Muscle layer of duodenum (tissue), 2 donors: ENCODE data around the gene MAPK11.
A peak's percentile ranks its signal among the peaks of the same experiment; 100 is the strongest.

Source experiments
- H3K27ac ChIP-seq: one replicate; pipeline ENCODE4 v1.7.0; 2013; ENCODE audit warnings: mild to moderate bottlenecking, low read length
- H3K27me3 ChIP-seq: one replicate; pipeline ENCODE4 v1.7.0; 2013; ENCODE audit warnings: low read depth, mild to moderate bottlenecking, control low read depth, low read length
- H3K36me3 ChIP-seq, 2 donors: one replicate each; pipeline ENCODE4 v1.7.0; 2013; ENCODE audit warnings: low read length in 2 of 2, control low read depth in 1 of 2, mild to moderate bottlenecking in 1 of 2; ENCODE audit not compliant: insufficient read depth in 2 of 2, control insufficient read depth in 1 of 2
- H3K4me1 ChIP-seq, 2 donors: one replicate each; pipeline ENCODE4 v1.7.0; 2013; ENCODE audit warnings: low read length in 2 of 2, mild to moderate bottlenecking in 2 of 2, control low read depth in 1 of 2, moderate library complexity in 1 of 2; ENCODE audit not compliant: insufficient read depth in 2 of 2, control insufficient read depth in 1 of 2
- H3K4me3 ChIP-seq, 2 donors: one replicate each; pipeline ENCODE4 v1.7.0; 2013; ENCODE audit warnings: low read length in 2 of 2, low read depth in 1 of 2, mild to moderate bottlenecking in 1 of 2
- H3K9me3 ChIP-seq, 2 donors: one replicate each; pipeline ENCODE4 v1.7.0; 2013; ENCODE audit warnings: low read length in 2 of 2, control low read depth in 1 of 2, mild to moderate bottlenecking in 1 of 2; ENCODE audit not compliant: control insufficient read depth in 1 of 2
- donor health status: healthy.

Gene MAPK11

DNA sequence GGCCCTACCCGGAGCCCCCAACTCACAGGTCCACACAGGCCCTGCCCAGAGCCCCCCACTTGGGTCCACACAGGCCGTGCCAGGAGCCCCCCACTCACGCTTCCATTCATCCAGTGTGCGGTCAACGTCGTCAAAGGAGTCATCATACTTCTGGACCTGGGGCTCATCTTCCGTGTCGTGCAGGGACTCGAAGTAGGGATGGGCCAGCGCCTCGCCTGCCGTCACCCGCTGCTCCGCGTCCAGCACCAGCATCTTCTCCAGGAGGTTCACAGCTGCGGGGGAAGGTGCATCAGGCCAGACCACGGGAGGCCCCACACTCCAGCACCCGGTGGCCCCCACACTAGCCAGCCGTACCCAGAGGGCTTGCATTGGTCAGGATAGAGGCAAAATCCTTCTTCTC is 15.1 kb downstream of the MAPK11 start:
- H3K4me3 ChIP-seq = no peak overlapping the region
- no peak overlapping the region for H3K27ac ChIP-seq
- no peaks in the 10 kb centered on the region for H3K27me3 ChIP-seq

GRCh38 chr22:50253941-50254340 is 16.2 kb downstream of the MAPK11 start:
- Histone ChIP-seq H3K36me3 (no peaks in the 10 kb centered on the region), H3K4me3 (no peak overlapping the region), H3K9me3 (no peaks in the 10 kb centered on the region), H3K4me1 (peaks cover 0 to 20% of the 10 kb centered on the region in 2 donors), H3K27ac (no peak overlapping the region), H3K27me3 (no peaks in the 10 kb centered on the region)

More for the DNA sequence above, 15.1 kb downstream of the MAPK11 start:
- peaks cover 0 to 12% of the 10 kb centered on the region in 2 donors for H3K4me1 ChIP-seq
- no peaks in the 10 kb centered on the region for H3K36me3 ChIP-seq
- no peaks in the 10 kb centered on the region for H3K9me3 ChIP-seq

DNA sequence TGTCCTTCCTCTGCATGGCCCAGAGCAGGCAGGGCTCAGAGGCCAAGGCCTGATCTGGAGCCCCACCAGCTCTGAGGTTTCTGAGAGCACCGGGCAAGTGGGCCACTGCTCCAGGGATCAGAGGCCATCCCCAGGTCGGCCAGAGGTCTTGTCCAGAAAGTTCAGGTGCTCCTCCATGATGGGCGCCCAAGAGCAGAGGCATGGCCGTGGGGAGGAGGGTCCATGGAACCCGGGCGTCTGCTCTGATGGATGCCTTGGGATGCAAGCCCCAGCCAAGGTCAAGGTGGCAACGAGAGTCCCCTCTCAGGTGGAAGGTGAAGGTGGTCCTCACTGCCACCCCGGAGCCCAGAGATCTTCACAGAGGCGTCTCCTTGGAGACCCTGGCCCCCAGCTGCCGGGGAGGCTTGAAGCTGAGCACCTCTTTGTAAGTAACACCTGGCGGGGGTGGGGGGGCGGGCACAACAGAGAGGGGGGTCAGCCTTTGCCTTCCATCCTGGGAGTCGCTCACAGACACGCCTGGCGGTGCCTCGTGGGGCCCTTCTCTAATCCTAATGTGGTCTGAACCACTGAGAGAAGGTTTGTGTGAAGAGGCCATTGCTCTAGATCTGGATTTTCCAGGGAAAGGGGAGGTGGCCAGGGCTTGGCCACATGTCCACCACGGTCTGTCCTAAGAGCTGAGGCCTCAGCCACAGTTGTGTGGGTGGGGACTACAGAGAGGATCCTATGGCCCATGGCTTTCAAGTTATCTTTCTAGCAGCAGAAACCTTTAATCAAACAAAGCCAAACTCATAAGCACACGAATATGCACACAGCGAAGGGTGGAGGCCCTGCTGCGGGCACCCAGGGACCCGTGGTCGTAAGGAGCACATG is 16.9 kb downstream of the MAPK11 start:
- H3K4me3 ChIP-seq = no peak overlapping the region
- no peaks in the 10 kb centered on the region for H3K36me3 ChIP-seq
- no peaks in the 10 kb centered on the region for H3K27me3 ChIP-seq
- H3K9me3 ChIP-seq = no peaks in the 10 kb centered on the region
- H3K27ac ChIP-seq = no peak overlapping the region
- H3K4me1 ChIP-seq = peaks cover 0 to 20% of the 10 kb centered on the region in 2 donors

- Histone ChIP-seq H3K4me3 (no peak overlapping the region), H3K4me1 (peaks cover 0 to 20% of the 10 kb centered on the region in 2 donors), H3K27ac (no peak overlapping the region)
These were observed 17.8 kb downstream of the MAPK11 start for GRCh38 chr22:50252082-50253045.

DNA sequence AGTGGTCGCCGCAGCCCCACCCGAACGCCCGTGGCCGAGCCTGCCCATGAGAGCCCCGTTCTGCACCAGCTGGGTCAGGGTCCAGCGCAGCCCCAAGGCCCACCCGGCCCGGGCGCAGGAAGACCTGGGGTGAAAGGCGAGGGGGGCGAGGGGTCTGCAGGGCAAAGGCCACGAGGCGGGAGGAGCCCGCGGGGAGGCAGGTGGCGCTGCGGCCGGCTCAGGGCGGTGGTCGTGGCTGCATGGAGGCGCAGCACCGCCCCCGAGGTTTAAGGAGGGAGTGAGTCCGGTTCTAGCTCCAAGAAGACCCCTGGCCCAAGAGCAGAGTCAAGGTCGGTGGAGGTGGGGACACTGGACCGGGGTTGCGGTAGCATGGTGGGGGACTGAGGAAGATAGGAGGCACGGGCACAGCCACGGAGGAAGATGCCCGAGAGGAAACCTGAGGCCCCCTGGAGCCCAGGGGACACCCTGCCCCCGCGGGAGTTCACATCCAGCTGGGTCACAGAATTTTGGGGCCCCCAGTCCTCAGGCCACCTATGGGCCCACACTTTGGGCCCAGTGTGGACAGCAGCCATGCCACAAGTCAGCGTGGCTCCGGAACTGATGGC is 18.6 kb downstream of the MAPK11 start:
- Histone ChIP-seq H3K27me3 (no peaks in the 10 kb centered on the region), H3K4me1 (peaks cover 0 to 20% of the 10 kb centered on the region in 2 donors), H3K9me3 (no peaks in the 10 kb centered on the region), H3K36me3 (peaks cover 2 to 9% of the 10 kb centered on the region in 2 donors), H3K27ac (no peak overlapping the region), H3K4me3 (peak overlapping the region in 1 of 2 donors; percentile 85)

More at GRCh38 chr22:50252082-50253045, 17.8 kb downstream of the MAPK11 start:
- H3K9me3 ChIP-seq = no peaks in the 10 kb centered on the region
- H3K36me3 ChIP-seq = peaks cover 0 to 8% of the 10 kb centered on the region in 2 donors
- H3K27me3 ChIP-seq = no peaks in the 10 kb centered on the region

- H3K4me3 ChIP-seq = peak within 1 kb of the TSS; percentile 56 to 85
- H3K4me1 ChIP-seq = peaks cover 0 to 24% of the 10 kb centered on the region in 2 donors
- no peaks in the 10 kb centered on the region for H3K9me3 ChIP-seq
- no peak within 1 kb of the TSS for H3K27ac ChIP-seq
- peaks cover 8 to 15% of the 10 kb centered on the region in 2 donors for H3K36me3 ChIP-seq
- H3K27me3 ChIP-seq = no peaks in the 10 kb centered on the region
These were observed 19.4 kb downstream of the MAPK11 start, which contains the start of gene HDAC10 for GRCh38 chr22:50250555-50251476. Gene HDAC10 (minus strand): TSS chr22:50251265. CDS start chr22:50251032, 233 bp downstream.

- Histone ChIP-seq H3K36me3 (peaks cover 8 to 16% of the 10 kb centered on the region in 2 donors), H3K4me3 (peak overlapping the region; percentile 56 to 85), H3K9me3 (no peaks in the 10 kb centered on the region), H3K27ac (no peak overlapping the region), H3K4me1 (peaks cover 0 to 30% of the 10 kb centered on the region in 2 donors), H3K27me3 (no peaks in the 10 kb centered on the region)
These were observed 20.0 kb downstream of the MAPK11 start for GRCh38 chr22:50250249-50250554.

DNA sequence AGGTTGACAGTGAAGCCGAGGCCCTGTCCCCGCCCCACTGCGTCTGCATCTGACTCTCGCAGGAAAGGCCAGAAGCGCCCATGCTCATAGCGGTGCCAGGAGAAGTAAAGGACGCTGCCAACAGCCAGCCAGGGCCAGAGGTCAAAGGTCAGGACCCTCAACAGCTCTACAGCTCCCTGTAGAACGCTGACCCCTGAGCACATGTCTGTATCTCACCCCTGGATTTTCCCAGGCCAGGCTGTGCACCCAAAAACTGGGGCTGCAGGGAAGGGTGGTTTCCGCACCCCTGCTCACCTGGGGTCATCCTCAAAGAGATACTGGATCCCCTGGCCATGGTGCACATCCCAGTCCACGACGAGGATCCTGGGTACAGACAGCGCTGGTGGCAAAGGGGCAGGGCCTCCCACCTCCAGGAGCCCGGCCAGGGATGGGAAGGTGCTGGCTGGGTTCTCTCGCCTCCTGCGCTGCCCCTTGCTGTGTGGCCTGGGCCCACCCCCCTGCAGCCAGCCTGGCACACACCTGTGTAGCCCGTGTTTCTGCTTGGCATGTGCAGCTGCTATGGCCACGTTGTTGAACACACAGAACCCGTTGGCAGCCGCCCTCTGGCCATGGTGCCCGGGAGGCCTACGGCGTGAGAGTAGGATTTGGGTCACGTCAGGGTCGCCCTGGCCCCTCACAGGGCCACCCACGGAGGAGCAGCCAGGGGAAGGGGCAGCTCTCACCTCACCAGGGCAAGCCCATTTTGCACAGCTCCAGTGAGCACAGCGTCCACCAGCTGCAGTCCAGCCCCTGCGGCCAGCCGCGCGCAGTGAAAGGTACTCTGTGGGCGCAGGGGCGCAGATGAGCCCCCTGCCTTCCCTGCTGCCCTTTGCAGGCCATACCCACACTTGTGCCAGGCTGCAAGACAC is 20.6 kb downstream of the MAPK11 start:
- H3K4me3 ChIP-seq = peak overlapping the region; percentile 56 to 85
- no peak overlapping the region for H3K27ac ChIP-seq
- no peaks in the 10 kb centered on the region for H3K9me3 ChIP-seq
- H3K36me3 ChIP-seq = peaks cover 8 to 18% of the 10 kb centered on the region in 2 donors
- no peaks in the 10 kb centered on the region for H3K27me3 ChIP-seq
- peaks cover 0 to 30% of the 10 kb centered on the region in 2 donors for H3K4me1 ChIP-seq

DNA sequence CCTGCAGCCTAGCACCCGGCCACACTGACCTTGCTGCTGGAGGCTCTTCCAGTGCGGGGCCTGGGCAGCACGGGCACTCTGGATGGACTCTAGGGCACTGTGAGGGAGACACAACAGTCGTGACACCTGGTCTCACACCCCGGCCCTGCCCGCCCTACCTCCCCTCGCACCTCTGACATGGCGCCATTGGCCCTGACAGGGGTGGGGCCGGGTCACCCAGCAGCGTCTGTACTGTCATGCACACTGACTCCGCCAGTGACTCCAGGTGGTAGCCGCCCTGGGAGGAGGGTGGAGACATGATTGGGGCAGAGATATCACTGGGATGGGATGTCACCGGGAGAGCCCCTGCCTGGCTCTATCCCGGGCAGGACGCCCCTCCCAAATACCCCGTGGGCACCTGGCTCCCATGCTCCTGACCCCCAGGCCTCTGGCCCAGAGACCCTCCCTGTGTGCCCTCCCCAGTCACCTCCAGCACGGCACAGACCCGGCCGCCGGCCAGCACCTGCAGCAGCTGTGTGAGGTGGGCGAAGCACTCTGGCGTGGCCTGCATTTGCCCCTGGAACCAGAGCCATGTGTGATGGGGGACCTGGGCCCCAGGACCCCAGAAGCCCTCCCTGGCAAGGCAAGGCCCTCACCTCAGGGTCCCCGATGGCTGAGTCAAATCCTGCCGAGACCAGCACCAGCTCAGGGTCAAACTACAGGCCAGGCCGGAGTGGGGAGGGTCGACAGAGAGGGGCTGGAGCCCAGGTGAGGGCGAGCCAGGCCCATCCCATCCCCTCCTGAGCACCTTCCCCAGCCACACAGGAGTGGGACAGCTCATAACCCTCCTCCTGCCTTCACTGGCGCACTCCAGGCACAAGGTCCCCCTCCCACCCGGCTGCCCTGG is 21.7 kb downstream of the MAPK11 start:
- Histone ChIP-seq H3K9me3 (no peaks in the 10 kb centered on the region), H3K4me3 (no peak overlapping the region), H3K36me3 (peaks cover 8 to 19% of the 10 kb centered on the region in 2 donors), H3K27ac (no peak overlapping the region), H3K4me1 (peaks cover 4 to 37% of the 10 kb centered on the region in 2 donors), H3K27me3 (no peaks in the 10 kb centered on the region)
